HCT116 (cell line): ENCODE data around the gene PSMC3IP. TPM values are rescaled to one million over a fixed set of nuclear protein-coding genes. Genes with fewer than 3 reads are reported as not detected.

ENCODE experiments used
- ATAC-seq: fragments of 200-7000 bp; cut with Tn5 transposase; 2 replicates; pipeline ENCODE4 v1.9.1; 2020; ENCODE audit warnings: mild to moderate bottlenecking, moderate library complexity
- BruUV-seq: library from RNA; stranded (reverse); fragments of 400-500 nt; replicated peaks from 2 replicates; lab custom pipeline; 2021; lab: Mats Ljungman, UMichigan
- CTCF ChIA-PET: fragments of 300-600 bp; sonication (Branson Sonifier 250); formaldehyde crosslinking; loops from one replicate; lab custom pipeline; 2021; ENCODE audit warnings: antibody characterized with exemption; lab: Charles Lee
- POLR2A ChIA-PET: fragments of 300-600, 350-600 bp; sonication (Branson Sonifier 250); formaldehyde crosslinking; loops from one replicate; lab custom pipeline; 2021; ENCODE audit warnings: antibody characterized with exemption; lab: Charles Lee
- RAD21 ChIA-PET, 2 experiments: fragments of 300-600 bp; sonication (Branson Sonifier 250); formaldehyde crosslinking; loops; one replicate each; lab custom pipeline; 2023; ENCODE audit warnings: low total read pairs in 2 of 2; ENCODE audit not compliant: uncharacterized antibody in 2 of 2, unreplicated experiment in 2 of 2, low non-redundant PET in 1 of 2; lab: Charles Lee
- DNase-seq: peaks from one replicate; pipeline ENCODE4 v3.0.0-alpha.2; 2010; ENCODE audit warnings: low read depth, low spot score
- H2AFZ ChIP-seq: fragments of 200-600 bp; shearing (Covaris generic), sonication (generic); 2 replicates; pipeline ENCODE4 v1.6.1; 2017; ENCODE audit warnings: low read depth, mixed run types, mixed read lengths, antibody characterized with exemption, low read length; ENCODE audit not compliant: poor library complexity, severe bottlenecking
- H3K27ac ChIP-seq: 2 replicates; pipeline ENCODE4 v1.5.1; 2012; ENCODE audit warnings: low read depth, low read length
- H3K27me3 ChIP-seq: fragments of 200-600 bp; sonication (generic); 2 replicates; pipeline ENCODE4 v1.6.1; 2016; ENCODE audit warnings: mixed run types, low read length, mixed read lengths; ENCODE audit not compliant: insufficient read depth
- H3K36me3 ChIP-seq, 2 experiments: fragments of 200-500 bp in 1 of 2; fragments of 200-600 bp in 1 of 2; sonication (Bioruptor generic) in 1 of 2; sonication (generic) in 1 of 2; 2 replicates each; pipeline versions ENCODE4 v1.5.1 to v1.6.1; 2014 to 2016; ENCODE audit warnings: low read length in 2 of 2, inconsistent platforms in 1 of 2, mixed read lengths in 1 of 2, mixed run types in 1 of 2; ENCODE audit not compliant: insufficient read depth in 2 of 2, control insufficient read depth in 1 of 2
- H3K4me1 ChIP-seq, 2 experiments: fragments of 200-600 bp in 1 of 2; sonication (generic) in 1 of 2; 2 replicates each; pipeline versions ENCODE4 v1.5.1 to v1.6.1; 2012 to 2017; ENCODE audit warnings: low read length in 2 of 2, inconsistent platforms in 1 of 2, mild to moderate bottlenecking in 1 of 2, mixed read lengths in 1 of 2, mixed run types in 1 of 2, moderate library complexity in 1 of 2; ENCODE audit not compliant: insufficient read depth in 2 of 2, control insufficient read depth in 1 of 2
- H3K4me2 ChIP-seq: fragments of 200-600 bp; sonication (generic); 2 replicates; pipeline ENCODE4 v1.6.1; 2017; ENCODE audit warnings: mixed run types, low read length, mixed read lengths
- H3K4me3 ChIP-seq, 2 experiments: fragments of 200-600 bp in 1 of 2; sonication (generic) in 1 of 2; replicated peaks in 1 of 2; 2 replicates each; pipeline ENCODE4 v1.5.1; 2011 to 2016; ENCODE audit warnings: low read length in 2 of 2, control low read depth in 1 of 2, low read depth in 1 of 2, mild to moderate bottlenecking in 1 of 2, mixed read lengths in 1 of 2, mixed run types in 1 of 2
- H3K79me2 ChIP-seq: fragments of 200-600 bp; sonication (generic); 2 replicates; pipeline ENCODE4 v1.6.1; 2017; ENCODE audit warnings: mild to moderate bottlenecking, mixed run types, low read length, moderate library complexity, mixed read lengths; ENCODE audit not compliant: insufficient read depth
- H3K9ac ChIP-seq: fragments of 200-600 bp; sonication (generic); 2 replicates; pipeline ENCODE4 v1.6.1; 2016; ENCODE audit warnings: low read length, mixed read lengths
- H3K9me2 ChIP-seq: fragments of 200-600 bp; sonication (generic), shearing (Covaris generic); 2 replicates; pipeline ENCODE4 v1.6.1; 2017; ENCODE audit warnings: mixed run types, mild to moderate bottlenecking, moderate library complexity; ENCODE audit not compliant: insufficient read depth
- H3K9me3 ChIP-seq, 2 experiments: fragments of 200-500 bp in 1 of 2; fragments of 200-600 bp in 1 of 2; sonication (Bioruptor generic) in 1 of 2; sonication (generic) in 1 of 2; 2 replicates each; pipeline ENCODE4 v1.6.1; 2014 to 2017; ENCODE audit warnings: low read length in 2 of 2, mixed read lengths in 2 of 2, inconsistent platforms in 1 of 2, low read depth in 1 of 2, mild to moderate bottlenecking in 1 of 2, mixed run types in 1 of 2, moderate library complexity in 1 of 2; ENCODE audit not compliant: control insufficient read depth in 1 of 2, insufficient read depth in 1 of 2
- H4K20me1 ChIP-seq: fragments of 200-600 bp; sonication (generic), shearing (Covaris generic); 2 replicates; pipeline ENCODE4 v1.6.1; 2017; ENCODE audit warnings: mixed run types, mild to moderate bottlenecking, moderate library complexity; ENCODE audit not compliant: insufficient read depth
- EZH2 ChIP-seq: fragments of 200-600 bp; sonication (generic); IDR thresholded peaks from 2 replicates; pipeline ENCODE4 v1.6.1; 2017; ENCODE audit warnings: antibody characterized with exemption, mixed run types
- EZH2phosphoT487 ChIP-seq: fragments of 200-600 bp; IDR thresholded peaks from 2 replicates; pipeline ENCODE4 v1.6.1; 2018; ENCODE audit warnings: antibody characterized with exemption, borderline replicate concordance
- FOSL1 ChIP-seq: IDR thresholded peaks from 2 replicates; pipeline ENCODE4 v1.6.1; 2012; ENCODE audit warnings: low read depth
- MAX ChIP-seq: IDR thresholded peaks from 2 replicates; pipeline ENCODE4 v1.6.1; 2012
- POLR2AphosphoS5 ChIP-seq: IDR thresholded peaks from 2 replicates; pipeline ENCODE4 v1.6.1; 2011; ENCODE audit warnings: mild to moderate bottlenecking, low read depth, low read length, moderate library complexity
- REST ChIP-seq: IDR thresholded peaks from 2 replicates; pipeline ENCODE4 v1.6.1; 2012; ENCODE audit warnings: low read depth
- SP1 ChIP-seq: IDR thresholded peaks from 2 replicates; pipeline ENCODE4 v1.6.1; 2012; ENCODE audit warnings: low read depth
- YY1 ChIP-seq: IDR thresholded peaks from 2 replicates; pipeline ENCODE4 v1.6.1; 2011; ENCODE audit warnings: low read length, low read depth, moderate library complexity, mild to moderate bottlenecking; ENCODE audit not compliant: insufficient replicate concordance; ENCODE audit errors: extremely low read depth
- intact Hi-C: fragments of 100-400 bp; cut with micrococcal nuclease; formaldehyde crosslinking; loops from 2 replicates; pipeline ENCODE4 v1.10.0; 2022
- total RNA-seq: library from RNA; stranded (reverse); gene quantifications from one replicate; pipeline ENCODE4 v1.2.1, GENCODE V29; 2021; ENCODE audit not compliant: unreplicated experiment

Gene PSMC3IP
- total RNA-seq, 1 experiment from 2014 or later, result 24.3 TPM

- POLR2A ChIA-PET, result no interaction called here
- no peak overlapping the region for H3K9ac ChIP-seq
- no peaks in the 10 kb centered on the region for H3K9me2 ChIP-seq
- no peaks in the 10 kb centered on the region for H3K9me3 ChIP-seq
- BruUV-seq, result no TSS peak
- DNase-seq, result no peak
- H3K79me2 ChIP-seq, result peaks cover 38% of the 10 kb centered on the region
- no peaks in the 10 kb centered on the region for H3K36me3 ChIP-seq
- TF ChIP-seq YY1, result no peak
- no peak for TF ChIP-seq FOSL1
- TF ChIP-seq EZH2, result no peak
- TF ChIP-seq SP1, result no peak
- no peak for TF ChIP-seq MAX
- no peak overlapping the region for H3K4me3 ChIP-seq
- no peaks in the 10 kb centered on the region for H3K27me3 ChIP-seq
- H3K4me1 ChIP-seq, result no peaks in the 10 kb centered on the region
- RAD21 ChIA-PET, result no interaction called here
- intact Hi-C loops, result no loop called here
- H3K4me2 ChIP-seq, result no peak overlapping the region
- CTCF ChIA-PET, result interaction anchor here (1.7 to 3.6 kb wide), 2 partner anchors 20 to 82 kb away, joined by 4 to 17 read pairs; partner anchors contain the start of gene CCR10
- no peak overlapping the region for H3K27ac ChIP-seq
- H4K20me1 ChIP-seq, result no peaks in the 10 kb centered on the region
- no peak for ATAC-seq
- H2AFZ ChIP-seq, result no peak overlapping the region
Observed at GRCh38 chr17:42598905-42599304, 21.4 kb upstream of the PSMC3IP start.

- no peak for ATAC-seq
- Histone ChIP-seq H3K9me2 (no peaks in the 10 kb centered on the region), H3K27me3 (no peaks in the 10 kb centered on the region), H4K20me1 (no peaks in the 10 kb centered on the region), H3K79me2 (peaks cover 17% of the 10 kb centered on the region), H3K9ac (no peak overlapping the region)
- CTCF ChIA-PET, result interaction anchor here (0.7 kb wide), 1 partner anchor 177 kb away, joined by 3 read pairs; the partner anchor contains the start of gene VPS25
- no peak for TF ChIP-seq REST
- TF ChIP-seq EZH2, result no peak
- TF ChIP-seq POLR2AphosphoS5, result no peak
- TF ChIP-seq MAX, result no peak
- no peak for TF ChIP-seq EZH2phosphoT487
- TF ChIP-seq, all 23 proteins: peak for 0
- no peak overlapping the region for H3K27ac ChIP-seq
- H3K36me3 ChIP-seq, result peaks cover 0 to 6% of the 10 kb centered on the region in 2 experiments; a peak in 1 of 4 replicates
- DNase-seq, result no peak
- no peak overlapping the region for H2AFZ ChIP-seq
- H3K4me2 ChIP-seq, result no peak overlapping the region
- ChIA-PET RAD21 (no interaction called here), POLR2A (no interaction called here)
- H3K4me3 ChIP-seq, result no peak overlapping the region
- intact Hi-C loops, result no loop called here
- BruUV-seq, result no TSS peak
- no peaks in the 10 kb centered on the region for H3K9me3 ChIP-seq
- H3K4me1 ChIP-seq, result no peaks in the 10 kb centered on the region
Observed at GRCh38 chr17:42596386-42596785, 18.9 kb upstream of the PSMC3IP start.
